ENCODE measurements around the gene ANO9.
"Not testable (repeated sequence)": the region's sequence is repeated elsewhere in the genome, so short reads cannot be mapped to it uniquely, and the experiment has no call there.

The ANO9 gene

DNA sequence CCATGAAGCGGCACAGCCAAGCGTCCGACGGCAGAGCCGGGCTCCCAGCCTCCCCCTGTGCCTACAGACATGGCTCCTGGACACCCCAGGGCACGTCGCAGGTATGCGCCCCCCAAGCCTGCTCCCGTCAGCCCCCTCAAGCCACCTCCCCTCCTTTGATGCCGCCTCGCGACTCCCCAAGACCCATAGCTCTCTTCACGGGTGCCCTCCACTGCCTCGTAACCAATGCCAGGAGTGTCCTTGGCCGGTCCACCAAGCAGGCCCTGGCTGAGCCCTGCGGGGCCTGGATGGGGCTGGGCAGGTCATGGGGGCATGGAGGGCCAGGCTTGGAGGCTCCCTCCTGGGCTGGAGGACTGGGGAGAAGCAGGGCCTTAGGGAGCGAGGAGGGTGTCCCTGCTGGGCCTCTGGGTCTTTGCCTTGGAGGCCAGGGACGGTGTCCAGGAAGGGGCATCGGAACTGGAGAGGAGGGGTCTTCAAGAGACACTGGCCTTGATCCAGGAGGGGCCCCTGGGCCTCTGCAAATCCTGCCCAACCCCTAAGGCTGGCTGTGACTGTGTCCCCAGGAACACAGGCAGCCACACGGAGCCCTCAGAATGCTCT lies 9.2 kb downstream of the ANO9 start:
- DNase-seq, result no peak

DNA sequence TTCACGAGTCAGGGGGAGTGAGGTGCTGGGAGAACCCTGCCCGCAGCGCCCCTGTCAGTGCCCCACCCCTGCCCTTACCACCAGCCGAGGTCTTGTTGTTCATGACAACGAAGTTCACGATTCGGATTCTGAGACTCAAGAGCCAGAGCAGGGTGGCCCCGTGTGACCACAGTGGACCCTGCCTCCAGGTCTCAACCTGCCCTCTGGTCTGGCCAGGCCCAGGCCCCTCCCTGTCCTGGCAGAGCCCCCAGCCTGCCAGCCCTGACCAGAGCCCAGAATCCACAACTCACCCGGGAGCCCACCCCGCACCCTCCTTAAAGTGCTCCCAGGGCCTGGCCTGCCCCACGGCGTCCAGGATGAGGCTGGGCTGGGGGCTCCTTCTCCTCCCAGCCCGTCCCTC lies 9.9 kb downstream of the ANO9 start:
- DNase-seq, result no peak

GRCh38 chr11:429931-430456 lies 11.8 kb downstream of the ANO9 start:
- no peak for DNase-seq

DNA sequence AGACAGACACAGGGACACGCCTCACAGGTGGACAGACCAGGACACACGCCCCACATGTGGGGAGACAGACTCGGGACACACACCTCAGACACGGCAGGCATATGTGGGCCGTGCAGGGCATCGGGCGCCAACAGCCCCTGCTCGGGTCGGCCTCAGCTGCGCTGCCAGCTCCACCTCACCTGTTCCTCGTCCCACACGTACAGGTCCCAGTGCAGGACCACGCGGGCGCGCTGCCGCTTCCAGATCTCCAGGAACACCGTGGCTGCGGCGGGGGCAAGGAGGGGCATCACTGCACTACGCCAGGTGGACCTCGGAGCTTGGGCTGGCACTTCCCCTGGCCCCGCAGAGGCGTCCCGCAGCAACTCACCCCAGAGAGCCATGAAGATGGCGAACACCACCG lies 12.4 kb downstream of the ANO9 start:
- no peak for DNase-seq

- no peak for DNase-seq
These were observed 13.5 kb downstream of the ANO9 start for GRCh38 chr11:428295-428694.

DNA sequence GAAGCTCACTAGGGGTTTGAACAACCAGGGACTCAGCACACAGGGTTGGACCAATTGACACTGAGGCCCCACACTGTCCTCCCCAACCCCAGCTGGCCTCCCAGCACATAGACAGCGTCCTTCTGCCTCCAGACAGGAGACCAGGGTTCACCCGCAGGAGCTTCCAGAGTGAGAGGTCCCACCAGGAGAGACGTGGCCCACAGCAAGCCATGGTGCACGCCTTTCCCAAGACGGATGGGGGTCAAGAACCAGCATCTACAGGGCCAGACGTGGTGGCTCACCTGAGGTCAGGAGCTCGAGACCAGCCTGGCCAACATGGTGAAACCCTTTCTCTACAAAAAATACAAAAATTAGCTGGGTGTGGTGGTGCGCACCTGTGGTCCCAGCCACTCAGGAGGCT lies 15.0 kb downstream of the ANO9 start:
- DNase-seq, result no peak

- no peak for DNase-seq
These were observed 16.5 kb downstream of the ANO9 start for GRCh38 chr11:425301-425700.

GRCh38 chr11:424766-425165 lies 17.0 kb downstream of the ANO9 start:
- DNase-seq, result not testable (repeated sequence)

DNA sequence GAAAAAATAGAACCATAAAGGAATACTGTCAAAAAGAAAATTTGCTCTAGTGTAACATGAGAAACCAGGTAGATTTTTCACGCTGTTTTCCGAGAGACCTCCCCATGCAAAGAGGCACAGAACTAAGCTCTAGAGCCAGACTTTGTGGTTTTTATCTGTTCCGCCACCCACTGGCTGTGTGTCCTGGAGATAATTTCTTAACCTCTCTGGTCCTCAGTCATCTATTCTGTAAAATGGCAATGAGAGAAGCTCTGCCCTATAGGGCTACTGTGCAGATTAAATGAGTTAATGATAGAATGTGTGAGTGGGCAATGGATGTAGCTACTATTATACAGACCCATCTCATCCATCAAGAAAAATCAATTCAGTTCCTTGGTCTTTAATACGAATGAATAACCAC lies 17.6 kb downstream of the ANO9 start:
- no peak for DNase-seq

- no peak for DNase-seq
These were observed 19.6 kb downstream of the ANO9 start for GRCh38 chr11:422249-422656.

- no peak for DNase-seq
These were observed 20.9 kb downstream of the ANO9 start for GRCh38 chr11:420911-421321.

GRCh38 chr11:420054-420910 lies 21.5 kb downstream of the ANO9 start:
- no peak for DNase-seq

DNA sequence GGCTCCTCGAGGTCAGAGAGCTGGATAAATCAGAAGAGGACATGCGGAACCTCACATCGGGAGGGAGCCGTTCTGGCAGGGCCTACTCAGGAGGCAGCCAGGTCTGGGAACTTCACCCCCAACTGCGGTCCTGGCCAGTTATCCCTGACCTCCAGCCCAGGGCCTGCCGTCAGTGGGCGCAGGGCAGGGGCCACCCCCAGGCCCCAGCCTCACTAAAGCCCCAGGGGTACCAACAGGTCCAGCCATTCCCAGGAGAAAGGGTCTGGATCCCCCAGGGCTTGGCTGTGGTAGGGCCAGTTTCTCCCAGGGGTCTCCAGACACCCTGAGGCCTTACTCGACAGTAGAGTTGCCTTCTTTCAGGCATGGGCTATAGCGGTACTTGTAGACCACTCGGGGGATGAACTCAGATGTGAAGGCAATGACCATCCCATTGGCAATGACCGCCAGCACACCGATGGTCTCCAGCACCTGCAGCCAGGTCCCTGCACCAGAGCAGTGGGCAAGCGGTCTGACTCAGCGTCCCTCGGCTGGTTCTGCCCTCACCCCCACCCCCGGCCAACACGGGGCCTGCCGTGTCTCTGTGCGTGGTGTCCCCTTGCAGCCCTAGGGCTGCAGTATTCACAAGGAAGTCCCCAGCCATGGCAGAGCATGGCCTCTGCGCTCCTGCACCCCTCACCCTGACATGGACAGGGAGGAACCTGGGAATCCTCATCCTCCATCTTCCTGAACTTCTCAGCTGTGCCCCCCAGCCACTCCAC lies 22.4 kb downstream of the ANO9 start:
- DNase-seq, result no peak

DNA sequence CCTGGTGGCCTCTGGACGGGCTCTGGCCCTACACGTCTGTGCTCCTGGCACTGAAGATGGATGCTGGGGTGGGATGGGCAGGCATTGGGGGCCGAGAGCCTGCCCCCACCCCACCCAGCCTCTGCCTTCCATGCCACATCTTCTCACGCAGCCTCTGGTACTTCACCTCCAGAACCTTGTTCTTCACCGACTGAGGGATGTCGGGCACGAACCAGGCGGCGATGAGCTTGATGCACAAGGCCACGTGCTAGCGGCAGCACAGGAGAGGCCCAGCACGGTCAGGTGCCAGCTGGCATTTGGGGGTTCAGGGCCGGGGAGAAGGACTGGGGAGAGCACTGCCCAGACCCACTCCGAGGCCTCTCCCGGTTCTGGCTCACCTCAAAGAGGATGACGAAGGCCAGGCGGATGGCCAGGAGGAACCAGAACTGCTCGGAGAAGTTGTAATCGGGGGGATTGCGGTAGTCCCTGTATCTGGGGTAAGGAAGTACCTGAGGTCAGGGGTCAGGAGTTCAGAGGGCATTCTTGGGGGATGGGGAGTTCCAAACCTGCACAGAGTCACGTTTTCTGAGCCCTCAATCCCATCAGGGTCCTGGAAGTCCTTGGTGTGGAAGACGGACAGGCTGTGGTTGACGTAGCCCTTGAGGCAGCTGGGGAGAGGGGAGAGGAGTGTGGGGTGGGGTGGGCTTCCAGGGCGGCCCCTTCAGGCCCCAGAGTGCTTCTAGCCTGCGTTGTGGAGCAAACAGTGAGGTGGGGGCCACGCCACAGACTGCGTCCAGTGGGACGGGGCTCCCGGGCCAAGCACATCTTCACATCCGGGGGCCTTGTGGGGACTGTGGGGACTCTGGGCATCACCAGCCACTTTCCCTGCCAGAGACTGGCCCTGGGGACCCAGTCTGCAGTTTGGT lies 23.2 kb downstream of the ANO9 start:
- DNase-seq, result no peak

GRCh38 chr11:417652-418342 lies 24.0 kb downstream of the ANO9 start:
- DNase-seq, result no peak

- peak; percentile 57 for DNase-seq
These were observed 24.8 kb downstream of the ANO9 start for GRCh38 chr11:416757-417621.

- DNase-seq, result no peak
These were observed 25.6 kb downstream of the ANO9 start for GRCh38 chr11:416051-416756.

DNA sequence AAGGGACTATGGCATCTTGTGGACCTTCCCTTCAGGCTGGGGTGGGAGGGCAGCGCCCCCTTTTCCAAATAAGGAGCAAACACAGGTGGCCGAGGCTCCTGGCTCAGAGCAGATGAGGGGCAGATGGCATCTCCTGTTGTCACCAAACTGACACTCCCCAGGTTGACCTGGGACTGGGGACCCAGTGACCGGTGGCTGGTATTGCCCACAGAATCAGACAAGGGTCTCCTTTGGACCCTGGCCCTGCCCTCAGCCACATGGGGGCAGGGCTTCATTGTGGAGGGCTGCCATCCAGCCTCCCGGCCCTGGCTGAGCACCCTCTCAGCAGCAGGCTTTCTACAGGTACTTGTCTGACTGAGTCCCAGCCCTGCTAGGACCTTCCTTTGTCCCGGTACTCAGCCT lies 26.2 kb downstream of the ANO9 start:
- DNase-seq, result no peak

- no peak for DNase-seq
These were observed 27.4 kb downstream of the ANO9 start for GRCh38 chr11:414318-414857.
